ENCODE data around the gene MUC2.
"Not testable (repeated sequence)": the region's sequence is repeated elsewhere in the genome, so short reads cannot be mapped to it uniquely, and the experiment has no call there.

- TF ChIP-seq CTCF (conservative IDR thresholded peaks at IDR 0.05; ENCODE audit: low read depth, low read length); EZH2 (IDR thresholded peaks at IDR 0.05; ENCODE audit: borderline replicate concordance, low read depth, low read length, poor library complexity, severe bottlenecking): not testable (repeated sequence)
These were observed 40.6 kb downstream of the MUC2 start for GRCh38 chr11:1115292-1115691.
